HL-60/S4 (cell line): ENCODE results near the gene VEGFB.

ENCODE experiments used
- in situ Hi-C: fragments of 300-500 bp; cut with MboI; formaldehyde crosslinking; loops from 2 replicates; pipeline ENCODE4 v1.14.3; 2022; ENCODE audit warnings: low sequenced_read_pairs

The VEGFB gene

GRCh38 chr11:64233913-64234586, at the start of gene VEGFB:
TSS of gene VEGFB (plus strand) at chr11:64234584. CDS start at chr11:64234834, 250 bp downstream.
- in situ Hi-C loops, result no loop called here

GRCh38 chr11:64185175-64185692, 49.1 kb upstream of the VEGFB start:
- in situ Hi-C loops, result no loop called here

GRCh38 chr11:64185693-64186491, 48.5 kb upstream of the VEGFB start, which contains the start of gene STIP1:
TSS of gene STIP1 (plus strand) at chr11:64186171. CDS start at chr11:64186262, 91 bp downstream.
- in situ Hi-C loops, result no loop called here

GRCh38 chr11:64186492-64187165, 47.8 kb upstream of the VEGFB start:
- in situ Hi-C loops, result no loop called here

- in situ Hi-C loops, result no loop called here
These were observed 42.0 kb upstream of the VEGFB start for GRCh38 chr11:64192434-64192833.

GRCh38 chr11:64196626-64197025, 37.8 kb upstream of the VEGFB start:
- in situ Hi-C loops, result no loop called here

GRCh38 chr11:64198511-64198910, 35.9 kb upstream of the VEGFB start:
- in situ Hi-C loops, result no loop called here

GRCh38 chr11:64201543-64201942, 32.8 kb upstream of the VEGFB start:
- in situ Hi-C loops, result no loop called here

- in situ Hi-C loops, result no loop called here
These were observed 31.4 kb upstream of the VEGFB start for GRCh38 chr11:64202992-64203391.

GRCh38 chr11:64203421-64204079, 30.8 kb upstream of the VEGFB start:
- in situ Hi-C loops, result no loop called here

- in situ Hi-C loops, result no loop called here
These were observed 30.3 kb upstream of the VEGFB start for GRCh38 chr11:64204080-64204440.

- in situ Hi-C loops, result no loop called here
These were observed 29.9 kb upstream of the VEGFB start for GRCh38 chr11:64204464-64204989.

- in situ Hi-C loops, result no loop called here
These were observed 27.7 kb upstream of the VEGFB start, which contains the start of gene FERMT3 for GRCh38 chr11:64206457-64207255. TSS of gene FERMT3 (plus strand) at chr11:64206721. CDS start at chr11:64207365, 644 bp downstream.

GRCh38 chr11:64207256-64208085, 26.9 kb upstream of the VEGFB start:
- in situ Hi-C loops, result no loop called here

GRCh38 chr11:64208086-64208795, 26.1 kb upstream of the VEGFB start:
- in situ Hi-C loops, result no loop called here

- in situ Hi-C loops, result no loop called here
These were observed 25.4 kb upstream of the VEGFB start for GRCh38 chr11:64208796-64209562.

GRCh38 chr11:64209563-64209843, 24.9 kb upstream of the VEGFB start:
- in situ Hi-C loops, result no loop called here
